Inflammatory macrophage treated with lipopolysaccharide for 4 hours (primary cell): ENCODE results near the gene CCIN.
"Not testable (repeated sequence)": the region's sequence is repeated elsewhere in the genome, so short reads cannot be mapped to it uniquely, and the experiment has no call there.

ENCODE experiments used
- DNase-seq: peaks from one replicate; pipeline ENCODE4 v3.0.0-alpha.2; 2020

The CCIN gene

GRCh38 chr9:36169166-36169565 lies at the start of gene CCIN:
Gene CCIN, plus strand, starts transcription at chr9:36169388. Its CDS starts 115 bp downstream, at chr9:36169503.
- DNase-seq, result no peak

GRCh38 chr9:36119476-36119875 lies 49.7 kb upstream of the CCIN start:
- DNase-seq, result no peak

GRCh38 chr9:36120705-36121104 lies 48.5 kb upstream of the CCIN start:
- DNase-seq, result no peak

- DNase-seq, result peak; percentile 54
Observed at GRCh38 chr9:36121971-36122370, 47.2 kb upstream of the CCIN start.

- DNase-seq, result peak; percentile 90
Observed at GRCh38 chr9:36123515-36123914, 45.7 kb upstream of the CCIN start.

- DNase-seq, result peak; percentile 60
Observed at GRCh38 chr9:36125062-36125855, 43.9 kb upstream of the CCIN start.

- DNase-seq, result no peak
Observed at GRCh38 chr9:36126016-36126730, 43.0 kb upstream of the CCIN start.

- DNase-seq, result peak; percentile 79
Observed at GRCh38 chr9:36127652-36128244, 41.4 kb upstream of the CCIN start.

GRCh38 chr9:36128349-36128748 lies 40.8 kb upstream of the CCIN start:
- peak; percentile 90 for DNase-seq

GRCh38 chr9:36129139-36129538 lies 40.0 kb upstream of the CCIN start:
- DNase-seq, result peak; percentile 82

- not testable (repeated sequence) for DNase-seq
Observed at GRCh38 chr9:36131666-36132065, 37.5 kb upstream of the CCIN start.

- DNase-seq, result peak; percentile 71
Observed at GRCh38 chr9:36132086-36132485, 37.1 kb upstream of the CCIN start.

- no peak for DNase-seq
Observed at GRCh38 chr9:36134761-36135505, 34.3 kb upstream of the CCIN start.

GRCh38 chr9:36135741-36136271 lies 33.4 kb upstream of the CCIN start:
- DNase-seq, result no peak

GRCh38 chr9:36136272-36136893 lies 32.8 kb upstream of the CCIN start, which contains the start of gene GLIPR2:
Gene GLIPR2, plus strand, starts transcription at chr9:36136733. Its CDS starts 46 bp downstream, at chr9:36136779.
- DNase-seq, result peak; percentile 86

GRCh38 chr9:36136894-36137391 lies 32.2 kb upstream of the CCIN start:
- no peak for DNase-seq

- peak; percentile 44 for DNase-seq
Observed at GRCh38 chr9:36137392-36138004, 31.7 kb upstream of the CCIN start.

- no peak for DNase-seq
Observed at GRCh38 chr9:36138496-36138895, 30.7 kb upstream of the CCIN start.

- no peak for DNase-seq
Observed at GRCh38 chr9:36138901-36139300, 30.3 kb upstream of the CCIN start.

GRCh38 chr9:36140086-36141084 lies 28.8 kb upstream of the CCIN start:
- DNase-seq, result peak; percentile 92
